K562 (cell line): ENCODE results near the gene STAU1. TPM values are rescaled to one million over a fixed set of nuclear protein-coding genes. Genes with fewer than 3 reads are reported as not detected.

Source experiments
- BCOR ChIP-seq: fragments of 450-650 bp; IDR thresholded peaks from 2 replicates; pipeline ENCODE4 v1.6.1; 2016
- CBX3 ChIP-seq, 2 experiments: IDR thresholded peaks; 1 replicate in 1 of 2; 2 replicates in 1 of 2; pipeline ENCODE4 v1.6.1; 2012; ENCODE audit warnings: inconsistent platforms in 2 of 2, low read length in 2 of 2, borderline replicate concordance in 1 of 2, control low read depth in 1 of 2
- ESRRA ChIP-seq: fragments of 450-650 bp; IDR thresholded peaks from 2 replicates; pipeline ENCODE4 v1.6.1; 2014; ENCODE audit warnings: low read depth, mild to moderate bottlenecking, moderate library complexity, borderline replicate concordance
- FIP1L1 ChIP-seq: fragments of 200-400 bp; formaldehyde crosslinking; IDR thresholded peaks from 2 replicates; pipeline ENCODE4 v1.6.1; 2018; ENCODE audit warnings: mild to moderate bottlenecking, low read depth, low read length; ENCODE audit not compliant: poor library complexity, severe bottlenecking
- FOSL1 ChIP-seq: fragments of 200-800 bp; sonication (Bioruptor generic); conservative IDR thresholded peaks from 2 replicates; pipeline ENCODE4 v1.6.1; 2016; ENCODE audit warnings: missing genetic modification characterization, missing compliant biosample characterization
- GTF3C2 ChIP-seq: IDR thresholded peaks from 3 replicates; pipeline ENCODE4 v1.6.1; 2011; ENCODE audit warnings: borderline replicate concordance, mild to moderate bottlenecking, moderate library complexity; ENCODE audit not compliant: insufficient read length; ENCODE audit errors: extremely low read depth
- KAT7 ChIP-seq: sonication (generic); formaldehyde crosslinking; IDR thresholded peaks from 2 replicates; pipeline ENCODE4 v1.8.0; 2022; ENCODE audit warnings: missing genetic modification reagents, mild to moderate bottlenecking, borderline replicate concordance
- MAZ ChIP-seq, 2 experiments: fragments of 450-650 bp in 1 of 2; sonication (generic) in 1 of 2; formaldehyde crosslinking; IDR thresholded peaks in 1 of 2; conservative IDR thresholded peaks in 1 of 2; 2 replicates each; pipeline versions ENCODE4 v1.4.0 to v1.5.0; 2020; ENCODE audit warnings: mild to moderate bottlenecking in 1 of 2, missing genetic modification reagents in 1 of 2
- PBX2 ChIP-seq, 2 experiments: IDR thresholded peaks in 1 of 2; conservative IDR thresholded peaks in 1 of 2; 2 replicates each; pipeline ENCODE4 v1.6.1; 2016; ENCODE audit warnings: low read depth in 2 of 2, mild to moderate bottlenecking in 1 of 2, missing compliant biosample characterization in 1 of 2, missing genetic modification characterization in 1 of 2, moderate library complexity in 1 of 2
- PKNOX1 ChIP-seq: fragments of 450-650 bp; IDR thresholded peaks from 2 replicates; pipeline ENCODE4 v1.6.1; 2016
- SMAD2 ChIP-seq: fragments of 150-350 bp; IDR thresholded peaks from 2 replicates; pipeline ENCODE4 v1.6.1; 2014; ENCODE audit warnings: low read depth, mild to moderate bottlenecking, low read length
- TAL1 ChIP-seq: fragments of 450-650 bp; IDR thresholded peaks from 2 replicates; pipeline ENCODE4 v1.6.1; 2016; ENCODE audit warnings: mild to moderate bottlenecking
- TCF15 ChIP-seq: fragments of 250-450 bp; sonication (Bioruptor Pico); IDR thresholded peaks from 2 replicates; pipeline ENCODE4 v1.8.0; 2022; ENCODE audit warnings: moderate library complexity, mild to moderate bottlenecking, inconsistent platforms
- XRCC5 ChIP-seq: fragments of 200-400 bp; formaldehyde crosslinking; IDR thresholded peaks from 2 replicates; pipeline ENCODE4 v1.6.1; 2017; ENCODE audit warnings: low read depth, mild to moderate bottlenecking, low read length
- ZBTB33 ChIP-seq: sonication (generic); formaldehyde crosslinking; IDR thresholded peaks from 2 replicates; pipeline ENCODE4 v1.8.1; 2023; ENCODE audit warnings: mild to moderate bottlenecking, missing genetic modification reagents
- polyA plus RNA-seq, 8 experiments: library from polyadenylated mRNA; depleted of rRNA in 4 of 8; stranded (reverse) in 5 of 8; unstranded in 3 of 8; fragments of >200 nt; fragmentation: Nextera tagmentation in 2 of 8; fragmentation: Illumina TruSeq in 1 of 8; extraction: Ambion mirVana in 2 of 8; extraction: Trizol in 1 of 8; gene quantifications; 2 replicates each; pipeline versions ENCODE4 v1.2.1 to v1.2.3, GENCODE V29; 2011 to 2014; ENCODE audit warnings: inconsistent platforms in 1 of 8, missing spikeins in 1 of 8
- total RNA-seq, 7 experiments: library from RNA; depleted of rRNA in 6 of 7; stranded (reverse); fragments of >200 nt in 6 of 7; fragmentation: Illumina TruSeq in 2 of 7; extraction: Trizol in 2 of 7; gene quantifications; 2 replicates each; pipeline versions ENCODE4 v1.2.1 to v1.2.3, GENCODE V29; 2011 to 2021; ENCODE audit warnings: low replicate concordance in 1 of 7

The STAU1 gene
- total and polyA plus RNA-seq, 9 of the 15 experiments (the other 6 are each of a cell fraction or from before 2014, with no cell fraction given) = 18.0 to 106 (median 50.6) TPM

GRCh38 chr20:49216991-49217578 lies 29.0 kb upstream of the STAU1 start (continued):
- no peak for TF ChIP-seq ESRRA
- peak; percentile 55; the same call in 1 of the 2 replicates for TF ChIP-seq PKNOX1
- peak in 1 of 2 experiments; percentile 80; a peak in 1 of 3 replicates for TF ChIP-seq CBX3 (IDR thresholded peaks at IDR 0.05; ENCODE audit: borderline replicate concordance in 1 of 2, low read length in 2 of 2)
- peak; percentile 65; the same call in 1 of the 2 replicates for TF ChIP-seq XRCC5
- no peak for TF ChIP-seq SMAD2
- TF ChIP-seq ZBTB33 = peak; percentile 43
- 0 out of 2 replicates have a peak, but pooled peaks have one; percentile 29 for TF ChIP-seq BCOR
- TF ChIP-seq MAZ (CRISPR knock-in tag; conservative IDR thresholded peaks at IDR 0.05 in 1 of 2, IDR thresholded peaks at IDR 0.05 in 1 of 2) = peak in 1 of 2 experiments; percentile 56; a peak in 1 of 4 replicates
- TF ChIP-seq KAT7 = no peak
- no peak for TF ChIP-seq PBX2 (CRISPR knock-in tag; IDR thresholded peaks at IDR 0.05; ENCODE audit: low read depth)
- TF ChIP-seq PBX2 (tag; conservative IDR thresholded peaks at IDR 0.05; ENCODE audit: low read depth) = no peak
- TF ChIP-seq TCF15 = no peak
- no peak for TF ChIP-seq TAL1
- no peak for TF ChIP-seq FOSL1 (tag)
- TF ChIP-seq FIP1L1 = no peak
- no peak for TF ChIP-seq GTF3C2
